ENCODE data around the gene LNPEP.
A peak's percentile ranks its signal among the peaks of the same experiment; 100 is the strongest.
"Not testable (repeated sequence)": the region's sequence is repeated elsewhere in the genome, so short reads cannot be mapped to it uniquely, and the experiment has no call there.

LNPEP gene

DNA sequence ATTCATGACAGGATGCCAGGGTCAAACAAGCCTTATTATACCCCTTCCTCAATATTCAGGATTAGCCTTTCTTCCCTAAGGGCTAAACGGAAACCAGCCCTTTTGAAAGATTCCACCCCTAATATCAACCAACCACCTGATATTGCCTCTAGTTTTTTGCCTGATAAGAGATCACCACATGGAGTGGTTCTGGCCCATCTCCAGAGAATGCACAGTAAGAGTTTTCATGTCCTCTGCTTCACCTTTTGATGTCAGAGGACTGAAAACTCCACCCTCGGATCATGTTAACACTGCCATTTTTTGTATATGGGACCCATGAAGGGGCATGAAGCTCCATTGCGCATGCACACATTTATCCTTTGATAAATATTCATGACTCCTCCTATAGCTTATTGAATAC is 5.8 kb upstream of the LNPEP start:
- no peak for DNase-seq (ENCODE audit: low spot score)

DNA sequence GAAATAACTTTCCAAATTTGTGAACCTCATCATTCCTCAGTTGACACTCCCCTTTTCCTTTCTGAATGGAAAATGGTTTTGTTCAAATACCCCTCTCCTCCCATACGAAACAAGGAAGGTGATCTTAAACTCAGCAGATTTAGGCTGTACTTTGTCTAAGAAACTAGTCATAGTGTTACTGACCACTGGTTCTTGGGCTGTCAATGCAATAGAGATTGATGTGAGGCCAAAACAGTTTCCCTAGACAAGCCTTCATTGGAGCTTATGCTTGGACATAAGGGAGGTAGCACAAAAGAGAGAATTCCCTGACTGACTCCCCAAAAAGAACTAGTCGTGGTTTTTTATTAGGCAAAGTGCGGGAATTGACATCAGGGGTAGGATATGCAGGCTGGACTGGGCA is 5.3 kb upstream of the LNPEP start:
- DNase-seq (ENCODE audit: low spot score) = no peak

DNA sequence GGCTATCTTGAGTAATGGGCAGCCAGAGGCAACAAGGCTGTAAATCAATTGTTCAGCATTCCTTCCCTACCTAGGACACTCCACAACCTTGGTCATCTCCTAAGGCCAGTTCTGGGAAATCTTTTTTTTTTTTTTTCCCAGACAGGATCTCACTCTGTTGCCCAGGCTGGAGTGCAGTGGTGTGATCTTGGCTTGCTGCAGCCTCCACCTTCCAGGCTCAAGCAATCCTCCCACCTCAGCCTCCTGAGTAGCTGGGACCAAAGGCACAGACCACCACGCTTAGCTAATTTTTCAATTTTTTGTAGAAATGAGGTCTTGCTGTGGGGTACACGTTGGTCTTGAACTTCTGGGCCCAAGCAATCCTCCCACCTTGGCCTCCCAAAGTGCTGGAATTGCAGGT is 4.8 kb upstream of the LNPEP start:
- not testable (repeated sequence) for DNase-seq (ENCODE audit: low spot score)

- no peak for DNase-seq (ENCODE audit: low spot score)
These were observed 4.3 kb upstream of the LNPEP start for GRCh38 chr5:96931605-96932004.

- no peak for DNase-seq (ENCODE audit: low spot score)
These were observed 3.9 kb upstream of the LNPEP start for GRCh38 chr5:96932026-96932425.

DNA sequence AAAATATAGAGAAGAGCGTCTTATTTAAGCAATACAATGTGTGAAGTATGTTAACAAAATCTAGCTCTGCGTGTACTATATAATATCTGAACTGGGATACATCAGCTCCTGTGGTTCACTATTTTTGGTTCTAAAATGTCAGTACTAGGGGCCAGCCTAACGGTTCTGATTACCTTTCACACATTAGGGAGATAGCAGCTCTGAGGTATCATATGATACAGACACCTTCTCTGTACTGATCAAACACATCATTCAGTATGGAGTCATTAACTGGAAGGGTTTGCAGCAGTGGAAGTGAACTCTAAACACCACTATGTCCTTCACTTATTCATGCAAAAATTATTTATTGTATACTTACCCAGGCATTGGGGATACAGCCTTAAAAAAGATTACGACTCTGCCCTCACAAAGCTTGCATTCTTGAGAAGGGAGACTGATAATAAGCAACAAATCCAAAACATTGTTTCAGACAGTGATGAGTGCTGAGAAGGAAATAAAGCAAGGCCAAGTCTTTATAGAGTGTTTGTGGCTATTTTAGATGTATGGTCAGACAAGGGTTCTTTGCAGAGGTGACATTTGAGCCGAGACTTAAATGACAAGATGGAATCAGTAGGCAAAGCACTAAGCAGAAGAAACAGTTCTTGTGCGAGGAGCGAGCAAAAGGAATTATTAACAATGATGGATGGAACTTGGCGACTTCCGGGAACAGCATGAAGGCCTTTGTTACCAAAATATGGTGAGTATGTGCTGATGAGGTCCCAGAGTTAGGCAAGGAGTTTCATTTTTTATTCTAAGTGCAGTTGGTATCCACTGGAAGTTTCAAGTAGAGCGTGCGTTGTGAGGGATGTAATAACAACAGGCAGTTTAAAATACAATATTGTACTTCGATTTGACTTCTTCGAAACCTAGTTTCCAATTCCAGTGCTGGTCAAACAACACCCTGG is 1.8 kb upstream of the LNPEP start:
- no peak for DNase-seq (ENCODE audit: low spot score)

- DNase-seq (ENCODE audit: low spot score) = peak; percentile 70
These were observed 947 bp upstream of the LNPEP start for GRCh38 chr5:96934708-96935558.

GRCh38 chr5:96936431-96937320 is 796 bp downstream of the LNPEP start:
- peak; percentile 10 for DNase-seq (ENCODE audit: low spot score)

- DNase-seq (ENCODE audit: low spot score) = no peak
These were observed 4.7 kb downstream of the LNPEP start for GRCh38 chr5:96940586-96940985.

GRCh38 chr5:96941140-96941539 is 5.3 kb downstream of the LNPEP start:
- no peak for DNase-seq (ENCODE audit: low spot score)

DNA sequence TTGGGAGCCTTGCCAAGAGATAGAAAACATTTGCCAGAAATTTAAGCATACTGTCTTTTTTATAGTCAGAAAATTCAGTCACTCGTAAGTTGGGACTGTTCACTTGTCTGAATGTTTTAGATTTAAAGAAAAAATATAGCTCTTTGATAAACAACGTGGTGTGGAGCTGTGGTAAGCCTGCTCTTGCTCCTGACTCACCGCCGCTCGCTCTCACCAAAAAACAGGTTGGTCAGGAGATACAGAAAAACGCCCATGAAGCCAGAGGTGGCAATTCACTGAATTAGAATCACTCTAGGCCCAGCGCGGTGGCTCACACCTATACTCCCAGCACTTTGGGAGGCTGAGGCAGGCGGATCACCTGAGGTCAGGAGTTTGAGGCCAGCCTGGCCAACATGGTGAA is 6.2 kb downstream of the LNPEP start:
- DNase-seq (ENCODE audit: low spot score) = no peak

DNA sequence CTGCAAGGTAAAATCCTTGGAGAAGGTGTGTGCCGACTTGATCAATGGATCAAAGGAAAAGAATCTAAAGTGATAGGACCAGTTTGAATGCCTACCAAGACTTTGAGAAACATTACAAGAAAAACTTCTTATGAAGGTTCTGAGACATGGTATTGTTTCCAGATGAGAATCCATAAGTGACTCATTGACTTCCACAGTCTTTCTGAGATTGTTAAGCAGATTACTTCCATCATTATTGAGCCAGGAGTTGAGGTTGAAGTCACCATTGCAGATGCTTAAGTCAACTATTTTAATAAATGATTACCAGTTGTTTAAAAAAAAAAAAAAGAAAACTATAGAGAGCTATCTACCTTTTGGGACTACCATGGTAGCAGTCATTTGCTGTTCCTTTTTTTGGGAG is 7.0 kb downstream of the LNPEP start:
- DNase-seq (ENCODE audit: low spot score) = no peak

DNA sequence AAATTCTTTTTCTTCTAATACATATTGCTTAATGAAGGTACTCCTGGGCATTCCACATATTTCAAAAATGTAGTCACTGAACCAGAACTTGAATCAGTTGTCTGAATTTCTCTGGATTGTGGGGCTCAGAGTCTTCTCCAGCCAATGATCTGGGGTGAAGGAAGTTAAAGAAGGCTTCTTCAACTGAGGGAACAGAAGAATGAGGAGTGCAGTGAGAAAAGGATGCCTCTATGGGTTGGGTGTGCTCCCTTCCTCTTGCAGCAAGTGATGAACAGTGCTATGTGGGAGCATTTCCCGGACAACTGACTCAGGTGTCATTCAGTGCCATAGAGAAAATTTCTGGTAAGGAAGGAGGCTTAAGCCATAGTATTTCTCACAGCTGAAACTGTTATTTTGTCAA is 7.9 kb downstream of the LNPEP start:
- DNase-seq (ENCODE audit: low spot score) = no peak

- no peak for DNase-seq (ENCODE audit: low spot score)
These were observed 9.4 kb downstream of the LNPEP start for GRCh38 chr5:96945144-96945897.

- DNase-seq (ENCODE audit: low spot score) = no peak
These were observed 10.5 kb downstream of the LNPEP start for GRCh38 chr5:96946381-96946780.

DNA sequence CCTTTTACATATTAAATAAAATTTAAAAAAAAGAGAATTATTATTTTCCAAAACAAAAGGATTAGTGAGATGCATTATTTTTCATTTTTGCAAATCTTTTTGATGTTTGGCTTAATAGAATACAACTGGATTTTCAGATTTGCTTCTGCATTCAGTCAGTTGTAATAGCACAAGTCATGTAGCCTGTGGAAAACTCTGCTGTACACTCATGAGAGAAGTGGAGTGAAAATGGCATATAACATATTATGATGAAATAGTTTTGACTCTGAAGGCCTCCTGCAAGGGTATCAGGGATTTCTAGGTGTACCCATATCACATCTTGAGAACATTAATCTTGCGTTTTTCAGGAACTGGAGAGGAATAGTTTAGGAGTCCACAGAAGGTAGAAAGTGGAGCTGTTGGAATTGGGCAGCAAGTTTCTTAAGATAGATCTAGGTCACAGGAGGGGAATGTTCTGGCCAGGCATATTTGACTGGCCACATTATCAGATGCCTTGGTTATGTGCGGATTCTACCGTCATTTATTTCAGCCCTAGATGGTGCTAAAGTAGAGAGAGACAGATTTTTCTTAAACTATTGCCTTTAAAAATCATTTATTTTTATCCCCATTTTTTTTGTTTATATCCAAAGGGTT is 16.4 kb downstream of the LNPEP start:
- DNase-seq (ENCODE audit: low spot score) = no peak

GRCh38 chr5:96952974-96953730 is 17.3 kb downstream of the LNPEP start:
- DNase-seq (ENCODE audit: low spot score) = no peak

DNA sequence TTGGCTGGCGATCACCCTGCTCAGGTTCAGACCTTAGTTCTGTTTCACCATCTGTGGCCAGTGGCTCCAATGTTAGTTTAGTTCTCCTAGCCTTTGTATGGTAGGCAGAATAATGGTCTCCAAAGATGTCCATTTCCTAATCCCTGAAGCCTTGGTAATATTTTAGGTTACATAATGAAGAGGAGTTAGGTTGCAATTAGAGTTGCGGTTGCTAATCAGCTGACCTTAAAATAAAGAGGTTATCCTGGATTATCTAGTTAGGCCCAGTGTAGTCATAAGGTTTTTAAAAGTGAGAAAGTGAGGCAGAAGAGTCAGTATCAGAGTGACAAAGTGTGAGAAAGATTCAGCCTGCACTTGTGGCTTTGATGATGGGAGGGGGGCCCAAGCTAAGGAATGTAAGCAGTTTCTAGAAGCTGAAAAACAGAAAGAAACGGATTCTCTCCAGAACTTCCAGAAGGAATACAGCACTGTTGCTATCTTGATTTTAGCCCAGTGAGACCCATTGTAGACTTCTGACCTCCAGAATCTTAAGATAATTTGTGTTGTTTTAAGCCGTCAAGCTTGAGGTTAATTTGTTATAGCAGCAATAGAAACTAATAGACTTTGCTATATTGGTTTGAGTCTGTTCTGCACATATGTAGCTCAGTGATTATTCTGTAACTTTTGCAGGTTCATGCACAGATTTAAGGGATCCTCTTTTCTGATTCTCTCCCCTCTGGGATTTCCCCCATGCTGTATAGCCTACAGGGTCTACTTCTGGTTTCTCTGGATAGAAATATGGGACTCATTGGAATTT is 21.6 kb downstream of the LNPEP start:
- DNase-seq (ENCODE audit: low spot score) = no peak

- DNase-seq (ENCODE audit: low spot score) = no peak
These were observed 23.1 kb downstream of the LNPEP start for GRCh38 chr5:96958977-96959376.

Data from HuH-7 (cell line).